ENCODE results near the gene ANO2.

The ANO2 gene

DNA sequence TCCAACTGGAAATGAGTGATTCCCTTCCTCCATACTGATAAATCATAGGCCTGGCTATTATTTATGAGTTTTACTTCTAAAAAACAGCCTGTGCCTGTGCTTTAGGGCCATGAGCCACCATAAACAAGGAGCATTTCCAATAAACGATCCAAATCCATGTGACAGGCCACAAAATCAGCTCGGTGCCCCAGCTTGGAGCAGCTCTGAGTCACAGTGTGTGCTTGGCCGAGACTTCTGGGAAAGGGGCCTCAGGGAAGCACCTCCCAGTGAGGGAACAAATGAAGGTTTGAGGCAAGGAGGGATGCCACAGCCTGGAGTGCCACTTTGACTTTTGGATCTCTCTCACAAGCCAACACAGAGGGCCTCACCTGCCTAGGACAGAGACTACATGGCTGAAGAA, 322.8 kb downstream of the ANO2 start:
- H2AFZ ChIP-seq (ENCODE audit: low read depth), result no peak overlapping the region
- no peak for TF ChIP-seq CTCF (conservative IDR thresholded peaks at IDR 0.05; ENCODE audit: low read depth, low read length)
- H3K36me3 ChIP-seq (ENCODE audit: insufficient read depth), result no peaks in the 10 kb centered on the region
- H3K9ac ChIP-seq, result no peak overlapping the region
- H3K27me3 ChIP-seq (ENCODE audit: insufficient read depth, low read depth), result no peaks in the 10 kb centered on the region
- H3K4me2 ChIP-seq, result no peak overlapping the region
- no peak overlapping the region for H3K4me3 ChIP-seq (IDR thresholded peaks at IDR 0.05; ENCODE audit: insufficient read depth, low read depth, low read length)
- no peaks in the 10 kb centered on the region for H3K79me2 ChIP-seq (ENCODE audit: insufficient read depth, low read depth)
- no peak overlapping the region for H3K27ac ChIP-seq
- no peaks in the 10 kb centered on the region for H4K20me1 ChIP-seq (ENCODE audit: insufficient read depth)
- no peaks in the 10 kb centered on the region for H3K4me1 ChIP-seq (ENCODE audit: low read depth, poor library complexity, severe bottlenecking)

DNA sequence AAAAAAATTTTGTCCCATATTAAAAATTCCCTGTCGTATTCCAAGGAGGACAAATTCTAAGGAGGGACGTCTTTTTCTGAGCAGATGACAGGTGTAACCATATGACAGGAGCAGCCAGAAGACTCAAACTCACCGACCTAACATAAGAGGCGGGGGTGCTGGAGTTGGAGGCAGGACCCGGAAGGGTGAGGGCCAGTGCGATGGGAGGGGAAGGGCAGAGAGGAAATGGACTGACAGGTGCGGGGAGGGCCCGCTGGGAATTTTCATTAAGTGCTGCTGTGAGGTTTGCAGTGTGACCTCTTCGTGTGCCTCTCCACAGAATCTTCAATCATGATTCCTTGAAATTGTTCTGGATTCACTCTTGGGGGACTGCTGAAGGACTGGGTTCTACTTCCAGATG, 323.7 kb downstream of the ANO2 start:
- Histone ChIP-seq H3K79me2 (ENCODE audit: insufficient read depth, low read depth) (no peaks in the 10 kb centered on the region), H4K20me1 (ENCODE audit: insufficient read depth) (no peaks in the 10 kb centered on the region), H3K4me1 (ENCODE audit: low read depth, poor library complexity, severe bottlenecking) (no peaks in the 10 kb centered on the region), H3K27ac (no peak overlapping the region), H2AFZ (ENCODE audit: low read depth) (no peak overlapping the region), H3K4me3 (IDR thresholded peaks at IDR 0.05; ENCODE audit: insufficient read depth, low read depth, low read length) (no peak overlapping the region), H3K27me3 (ENCODE audit: insufficient read depth, low read depth) (no peaks in the 10 kb centered on the region), H3K36me3 (ENCODE audit: insufficient read depth) (no peaks in the 10 kb centered on the region), H3K4me2 (no peak overlapping the region), H3K9ac (no peak overlapping the region)
- TF ChIP-seq CTCF (conservative IDR thresholded peaks at IDR 0.05; ENCODE audit: low read depth, low read length), result no peak

- Histone ChIP-seq H3K4me2 (no peak overlapping the region), H4K20me1 (ENCODE audit: insufficient read depth) (no peaks in the 10 kb centered on the region), H2AFZ (ENCODE audit: low read depth) (no peak overlapping the region), H3K9ac (no peak overlapping the region), H3K4me1 (ENCODE audit: low read depth, poor library complexity, severe bottlenecking) (no peaks in the 10 kb centered on the region), H3K4me3 (IDR thresholded peaks at IDR 0.05; ENCODE audit: insufficient read depth, low read depth, low read length) (no peak overlapping the region), H3K27ac (no peak overlapping the region), H3K79me2 (ENCODE audit: insufficient read depth, low read depth) (no peaks in the 10 kb centered on the region), H3K36me3 (ENCODE audit: insufficient read depth) (no peaks in the 10 kb centered on the region), H3K27me3 (ENCODE audit: insufficient read depth, low read depth) (no peaks in the 10 kb centered on the region)
- no peak for TF ChIP-seq CTCF (conservative IDR thresholded peaks at IDR 0.05; ENCODE audit: low read depth, low read length)
Observed at GRCh38 chr12:5620896-5621295, 324.2 kb downstream of the ANO2 start.

DNA sequence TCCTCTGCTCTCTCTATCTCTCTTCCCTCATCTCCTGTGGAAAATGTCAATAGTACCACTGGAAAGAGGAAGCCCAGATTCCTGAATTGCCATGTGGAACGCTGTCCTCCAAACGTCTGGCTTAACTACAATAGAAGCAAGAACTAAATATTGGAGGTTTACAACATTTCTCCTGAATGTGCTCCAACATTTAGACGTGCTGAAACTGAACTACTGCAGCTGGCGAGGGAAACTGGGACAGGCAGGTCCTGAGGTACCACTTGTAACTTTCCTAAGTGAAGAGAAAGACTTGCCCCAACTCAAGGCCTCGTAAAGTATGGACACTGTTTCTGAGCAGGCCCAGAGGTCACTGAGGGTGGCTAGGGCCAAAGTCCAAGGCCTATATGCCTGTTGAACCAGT, 325.4 kb downstream of the ANO2 start:
- no peaks in the 10 kb centered on the region for H3K27me3 ChIP-seq (ENCODE audit: insufficient read depth, low read depth)
- no peaks in the 10 kb centered on the region for H3K79me2 ChIP-seq (ENCODE audit: insufficient read depth, low read depth)
- no peaks in the 10 kb centered on the region for H4K20me1 ChIP-seq (ENCODE audit: insufficient read depth)
- no peak overlapping the region for H3K27ac ChIP-seq
- no peaks in the 10 kb centered on the region for H3K36me3 ChIP-seq (ENCODE audit: insufficient read depth)
- no peak for TF ChIP-seq CTCF (conservative IDR thresholded peaks at IDR 0.05; ENCODE audit: low read depth, low read length)
- no peaks in the 10 kb centered on the region for H3K4me1 ChIP-seq (ENCODE audit: low read depth, poor library complexity, severe bottlenecking)
- no peak overlapping the region for H3K4me2 ChIP-seq
- no peak overlapping the region for H3K4me3 ChIP-seq (IDR thresholded peaks at IDR 0.05; ENCODE audit: insufficient read depth, low read depth, low read length)
- no peak overlapping the region for H2AFZ ChIP-seq (ENCODE audit: low read depth)
- no peak overlapping the region for H3K9ac ChIP-seq

DNA sequence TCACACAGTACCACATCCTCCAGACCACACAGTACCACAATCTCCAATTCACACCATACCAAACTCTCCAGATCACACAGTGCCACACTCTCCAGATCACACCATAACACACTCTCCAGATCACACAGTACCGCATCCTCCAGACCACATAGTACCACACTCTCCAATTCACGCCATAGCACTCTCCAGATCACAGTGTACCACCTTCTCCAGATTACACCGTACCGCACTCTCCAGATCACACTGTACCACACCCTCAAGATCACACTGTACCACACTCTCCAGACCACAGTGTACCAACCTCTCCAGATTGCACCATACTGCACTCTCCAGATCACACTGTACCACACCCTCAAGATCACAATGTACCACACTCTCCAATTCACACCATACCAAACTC, 328.2 kb downstream of the ANO2 start:
- H3K9ac ChIP-seq, result no peak overlapping the region
- no peaks in the 10 kb centered on the region for H3K36me3 ChIP-seq (ENCODE audit: insufficient read depth)
- no peak overlapping the region for H3K4me2 ChIP-seq
- no peak overlapping the region for H3K27ac ChIP-seq
- H3K4me3 ChIP-seq (IDR thresholded peaks at IDR 0.05; ENCODE audit: insufficient read depth, low read depth, low read length), result no peak overlapping the region
- H3K4me1 ChIP-seq (ENCODE audit: low read depth, poor library complexity, severe bottlenecking), result no peaks in the 10 kb centered on the region
- no peak for TF ChIP-seq CTCF (conservative IDR thresholded peaks at IDR 0.05; ENCODE audit: low read depth, low read length)
- H3K79me2 ChIP-seq (ENCODE audit: insufficient read depth, low read depth), result no peaks in the 10 kb centered on the region
- H4K20me1 ChIP-seq (ENCODE audit: insufficient read depth), result no peaks in the 10 kb centered on the region
- no peak overlapping the region for H2AFZ ChIP-seq (ENCODE audit: low read depth)
- H3K27me3 ChIP-seq (ENCODE audit: insufficient read depth, low read depth), result no peaks in the 10 kb centered on the region
